Left lung (tissue), 10 donors: ENCODE data around the gene MIGA2. TPM values are rescaled to one million over a fixed set of nuclear protein-coding genes. Genes with fewer than 3 reads are reported as not detected.

Experiments
- ATAC-seq: fragments of 200-7000 bp; cut with Tn5 transposase; one replicate; pipeline ENCODE4 v1.9.1; 2020; ENCODE audit warnings: moderate library complexity
- DNase-seq, 4 donors: peaks; one replicate each; pipeline ENCODE4 v3.0.0-alpha.2; 2013 to 2020
- H3K27ac ChIP-seq, 2 donors: fragments of 200-600 bp; sonication (generic) in 1 of 2; one replicate each; pipeline versions ENCODE4 v1.5.0 to v1.8.0; 2020 to 2021
- H3K27me3 ChIP-seq, 2 donors: fragments of 200-600 bp; sonication (generic) in 1 of 2; one replicate each; pipeline versions ENCODE4 v1.5.0 to v1.8.0; 2020 to 2021
- H3K36me3 ChIP-seq, 2 donors: fragments of 200-600 bp; sonication (generic) in 1 of 2; one replicate each; pipeline versions ENCODE4 v1.5.0 to v1.8.0; 2020 to 2021
- H3K4me1 ChIP-seq, 2 donors: fragments of 200-600 bp; one replicate each; pipeline ENCODE4 v1.8.0; 2021
- H3K4me3 ChIP-seq, 2 donors: fragments of 200-600 bp; sonication (generic) in 1 of 2; one replicate each; pipeline versions ENCODE4 v1.5.0 to v1.8.0; 2020 to 2021; ENCODE audit warnings: mild to moderate bottlenecking in 1 of 2
- H3K9me3 ChIP-seq, 2 donors: fragments of 200-600 bp; sonication (generic) in 1 of 2; one replicate each; pipeline versions ENCODE4 v1.5.0 to v1.8.0; 2020 to 2021
- intact Hi-C, 2 donors: fragments of 100-400 bp; cut with DNase I; formaldehyde crosslinking; loops; one replicate each; pipeline versions ENCODE4 v1.11.2 to v1.14.2; 2022
- polyA plus RNA-seq, 6 donors: library from polyadenylated mRNA; unstranded; fragments of 120-200 nt; gene quantifications; one replicate each; pipeline ENCODE4 v1.2.1, GENCODE V29; 2013; ENCODE audit not compliant: insufficient read length in 6 of 6
- total RNA-seq, 2 donors: library from RNA; stranded (reverse); fragmentation: NEBNext Ultra II Directional; extraction: Animal tissue kit (Norgen Biotek cat#: 25700); gene quantifications; one replicate each; pipeline ENCODE4 v1.2.1, GENCODE V29; 2021
- TF ChIP-seq, protein P1 (sequence below), 2 donors: fragments of 200-600 bp; sonication (generic) in 1 of 2; IDR thresholded peaks; one replicate each; pipeline versions ENCODE4 v1.5.0 to v1.8.0; 2021; ENCODE audit warnings: antibody characterized with exemption in 2 of 2
- donor health status: DM: no; HTN: yes; CAD: no.
- donor health status: DM: no; HTN: no; CAD: no.

The MIGA2 gene
- total and polyA plus RNA-seq, 8 donors, result 15.9 to 28.6 (median 19.3) TPM

DNA sequence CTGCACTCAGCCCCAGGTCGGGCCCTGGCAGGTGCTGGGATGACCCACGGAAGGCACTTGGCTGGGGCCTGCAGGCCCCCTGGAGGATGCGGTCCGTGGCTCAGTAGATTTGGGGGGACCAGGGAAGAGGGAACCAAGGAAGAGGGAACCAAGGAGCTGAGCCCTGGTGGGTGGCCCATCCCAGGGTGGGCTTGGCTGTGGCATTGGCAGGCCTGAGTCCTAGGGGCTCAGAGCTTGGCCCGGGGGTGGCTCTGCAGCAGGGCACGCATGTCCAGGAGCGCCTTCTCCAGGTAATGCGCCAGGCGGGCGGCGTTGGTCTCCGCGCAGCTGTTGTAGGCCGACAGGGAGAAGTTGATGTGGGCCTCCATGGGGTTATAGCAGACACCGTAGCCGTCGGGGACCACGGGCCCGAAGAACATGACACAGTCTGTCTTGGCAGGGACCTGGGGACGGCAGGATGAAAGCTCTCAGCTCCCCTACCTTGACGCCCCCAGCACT is 58.8 kb downstream of the MIGA2 start:
- Histone ChIP-seq H3K27me3 (no peaks in the 10 kb centered on the region), H3K9me3 (no peaks in the 10 kb centered on the region), H3K4me1 (no peaks in the 10 kb centered on the region), H3K27ac (no peak overlapping the region), H3K36me3 (peaks cover 0 to 42% of the 10 kb centered on the region in 2 donors), H3K4me3 (no peak overlapping the region)
- ATAC-seq, result no peak
- TF ChIP-seq, protein P1, sequence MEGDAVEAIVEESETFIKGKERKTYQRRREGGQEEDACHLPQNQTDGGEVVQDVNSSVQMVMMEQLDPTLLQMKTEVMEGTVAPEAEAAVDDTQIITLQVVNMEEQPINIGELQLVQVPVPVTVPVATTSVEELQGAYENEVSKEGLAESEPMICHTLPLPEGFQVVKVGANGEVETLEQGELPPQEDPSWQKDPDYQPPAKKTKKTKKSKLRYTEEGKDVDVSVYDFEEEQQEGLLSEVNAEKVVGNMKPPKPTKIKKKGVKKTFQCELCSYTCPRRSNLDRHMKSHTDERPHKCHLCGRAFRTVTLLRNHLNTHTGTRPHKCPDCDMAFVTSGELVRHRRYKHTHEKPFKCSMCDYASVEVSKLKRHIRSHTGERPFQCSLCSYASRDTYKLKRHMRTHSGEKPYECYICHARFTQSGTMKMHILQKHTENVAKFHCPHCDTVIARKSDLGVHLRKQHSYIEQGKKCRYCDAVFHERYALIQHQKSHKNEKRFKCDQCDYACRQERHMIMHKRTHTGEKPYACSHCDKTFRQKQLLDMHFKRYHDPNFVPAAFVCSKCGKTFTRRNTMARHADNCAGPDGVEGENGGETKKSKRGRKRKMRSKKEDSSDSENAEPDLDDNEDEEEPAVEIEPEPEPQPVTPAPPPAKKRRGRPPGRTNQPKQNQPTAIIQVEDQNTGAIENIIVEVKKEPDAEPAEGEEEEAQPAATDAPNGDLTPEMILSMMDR (IDR thresholded peaks at IDR 0.05), result no peak
- intact Hi-C loops, result no loop called here
- DNase-seq, result no peak

DNA sequence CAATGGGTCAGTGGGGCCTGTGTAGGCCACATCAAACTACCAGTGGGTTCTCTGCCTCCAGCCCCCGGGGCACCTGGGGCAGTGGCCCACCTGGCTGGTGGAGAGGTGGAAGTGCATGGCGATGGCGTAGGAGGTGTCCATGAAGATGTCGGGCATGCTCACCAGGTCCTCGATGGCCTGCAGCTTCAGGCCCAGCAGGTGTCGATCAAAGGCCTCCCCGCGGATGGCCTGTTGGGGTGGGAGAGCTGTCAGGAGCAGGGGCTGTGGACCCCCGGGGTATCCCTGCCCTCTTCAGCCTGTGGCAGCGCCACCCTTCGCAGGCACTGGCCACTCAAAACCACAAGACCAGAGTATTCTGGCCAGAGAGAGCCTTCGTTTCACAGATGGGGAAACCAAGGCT is 59.5 kb downstream of the MIGA2 start:
- Histone ChIP-seq H3K4me3 (no peak overlapping the region), H3K36me3 (peaks cover 0 to 35% of the 10 kb centered on the region in 2 donors), H3K4me1 (no peaks in the 10 kb centered on the region), H3K27ac (no peak overlapping the region), H3K27me3 (no peaks in the 10 kb centered on the region), H3K9me3 (no peaks in the 10 kb centered on the region)
- TF ChIP-seq, protein P1 (IDR thresholded peaks at IDR 0.05), result no peak
- ATAC-seq, result no peak
- intact Hi-C loops, result no loop called here
- no peak for DNase-seq

DNA sequence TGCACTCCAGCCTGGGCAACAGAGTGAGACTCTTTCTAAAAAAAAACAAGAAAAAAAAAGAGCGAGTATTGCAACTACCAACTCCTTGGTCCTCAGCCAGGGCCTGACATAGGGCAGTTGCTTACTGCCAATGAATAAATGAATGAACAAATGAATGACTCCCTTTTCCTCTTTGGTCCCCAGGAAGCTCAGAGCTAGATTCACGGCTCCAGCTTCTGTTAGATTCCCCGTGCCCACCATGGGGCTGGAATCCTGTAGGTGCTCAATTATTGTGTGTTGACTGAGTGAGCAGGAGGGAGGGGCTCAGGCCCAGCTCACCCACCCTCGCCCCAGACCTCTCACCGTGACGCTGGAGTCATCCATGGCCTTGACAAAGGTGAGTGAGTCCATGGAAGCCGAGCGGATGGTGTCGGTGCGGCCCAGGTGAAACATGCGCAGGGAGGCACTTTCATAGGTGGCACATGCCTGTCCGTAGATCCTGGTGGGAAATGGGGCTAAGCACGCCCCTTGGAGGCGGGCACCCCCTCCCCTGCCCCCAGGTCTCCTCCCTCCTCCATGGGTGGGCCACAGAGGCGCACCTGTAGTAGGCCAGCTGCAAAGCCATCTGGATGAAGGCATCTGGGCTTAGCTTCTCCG is 61.4 kb downstream of the MIGA2 start:
- DNase-seq (no peak), ATAC-seq (no peak)
- Histone ChIP-seq H3K4me3 (no peak overlapping the region), H3K4me1 (no peaks in the 10 kb centered on the region), H3K27me3 (no peaks in the 10 kb centered on the region), H3K27ac (no peak overlapping the region), H3K36me3 (peaks cover 0 to 34% of the 10 kb centered on the region in 2 donors), H3K9me3 (no peaks in the 10 kb centered on the region)
- TF ChIP-seq, protein P1 (IDR thresholded peaks at IDR 0.05), result no peak
- intact Hi-C loops, result no loop called here

DNA sequence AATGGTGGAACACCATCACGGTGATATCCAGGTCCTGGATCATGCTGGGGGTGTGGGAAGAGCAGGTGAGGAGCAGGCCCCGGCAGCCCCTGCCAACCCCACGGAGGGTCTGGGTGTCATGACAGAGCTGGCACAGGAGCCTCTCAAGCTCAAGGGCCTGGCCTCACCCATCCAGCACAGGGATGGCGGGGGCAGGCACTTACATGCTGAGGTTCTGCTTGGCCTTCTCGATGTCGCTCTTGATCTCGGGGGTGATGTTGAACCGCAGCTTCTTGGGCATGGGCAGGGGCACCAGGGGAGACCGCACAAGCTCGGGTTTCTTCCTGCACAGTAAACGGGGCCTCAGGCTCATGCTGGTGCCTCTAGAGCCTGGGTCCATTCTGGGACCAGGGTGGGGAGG is 61.9 kb downstream of the MIGA2 start:
- no peak overlapping the region for H3K4me3 ChIP-seq
- TF ChIP-seq, protein P1 (IDR thresholded peaks at IDR 0.05), result no peak

DNA sequence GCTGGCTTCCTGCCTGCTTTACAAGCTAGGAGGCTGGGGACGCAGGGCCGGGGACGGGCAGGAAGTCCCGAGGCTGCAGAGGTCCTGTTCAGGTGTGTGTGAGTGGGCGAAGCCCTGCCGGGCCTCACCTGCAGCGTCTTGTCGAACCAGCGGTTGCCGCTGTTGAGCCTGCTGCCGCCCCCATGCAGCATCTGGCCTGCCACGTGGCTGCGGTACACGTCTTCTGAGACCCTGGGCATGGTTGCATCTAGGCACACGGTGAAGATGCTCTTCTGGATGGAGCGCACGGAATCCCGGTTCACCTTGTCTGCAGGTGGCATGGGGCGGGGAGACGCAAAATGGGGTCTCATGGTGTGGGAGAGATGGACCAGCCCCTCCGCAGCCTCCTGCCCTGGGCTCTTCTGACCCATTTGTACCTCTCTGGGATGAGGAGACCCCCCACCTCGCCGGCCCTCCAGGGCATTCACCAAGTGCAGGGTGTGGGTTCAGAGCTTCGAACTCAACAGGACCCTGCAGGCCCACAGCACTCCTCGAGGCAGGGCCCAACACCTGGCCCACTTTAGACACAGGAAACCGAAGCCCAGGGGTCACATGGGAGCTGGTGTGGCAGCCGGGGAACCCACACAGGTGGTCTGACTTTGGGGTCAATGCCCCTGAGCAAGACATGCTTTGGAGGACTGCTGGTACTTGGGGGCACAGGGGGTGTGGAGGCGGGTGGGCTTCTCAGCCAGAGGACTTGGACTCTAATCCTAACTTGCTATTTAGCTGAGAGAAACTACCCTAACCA is 64.2 kb downstream of the MIGA2 start:
- Histone ChIP-seq H3K4me1 (no peaks in the 10 kb centered on the region), H3K9me3 (no peaks in the 10 kb centered on the region), H3K27me3 (no peaks in the 10 kb centered on the region), H3K4me3 (no peak overlapping the region), H3K36me3 (peaks cover 0 to 28% of the 10 kb centered on the region in 2 donors), H3K27ac (no peak overlapping the region)
- TF ChIP-seq, protein P1 (IDR thresholded peaks at IDR 0.05), result no peak
- DNase-seq (no peak), ATAC-seq (no peak)
- intact Hi-C loops, result no loop called here

More for the DNA sequence above, 61.9 kb downstream of the MIGA2 start:
- Histone ChIP-seq H3K4me1 (no peaks in the 10 kb centered on the region), H3K27ac (no peak overlapping the region), H3K36me3 (peaks cover 0 to 34% of the 10 kb centered on the region in 2 donors), H3K27me3 (no peaks in the 10 kb centered on the region), H3K9me3 (no peaks in the 10 kb centered on the region)
- DNase-seq, result no peak
- intact Hi-C loops, result no loop called here
- no peak for ATAC-seq
